GM10248 (cell line): ENCODE data around the gene CCNDBP1.

Source experiments
- CTCF ChIA-PET: fragments of 300-600 bp; sonication (Branson Sonifier 250); formaldehyde crosslinking; extraction: SDS; loops from one replicate; lab custom pipeline; 2021; ENCODE audit warnings: antibody characterized with exemption; lab: Yijun Ruan, JAX
- POLR2A ChIA-PET: fragments of 350-650 bp; sonication (Branson Sonifier 250); formaldehyde crosslinking; extraction: SDS; loops from one replicate; lab custom pipeline; 2020; ENCODE audit warnings: antibody characterized with exemption; lab: Yijun Ruan, JAX
- DNase-seq: peaks from one replicate; pipeline ENCODE4 v3.0.0; 2012; ENCODE audit errors: extremely low spot score
- TF ChIP-seq, protein P1 (sequence below): IDR thresholded peaks from 2 replicates; pipeline ENCODE4 v1.5.1; 2012; ENCODE audit warnings: mild to moderate bottlenecking, low read depth; ENCODE audit errors: extremely low read depth, missing control alignments, control extremely low read depth

The CCNDBP1 gene

DNA sequence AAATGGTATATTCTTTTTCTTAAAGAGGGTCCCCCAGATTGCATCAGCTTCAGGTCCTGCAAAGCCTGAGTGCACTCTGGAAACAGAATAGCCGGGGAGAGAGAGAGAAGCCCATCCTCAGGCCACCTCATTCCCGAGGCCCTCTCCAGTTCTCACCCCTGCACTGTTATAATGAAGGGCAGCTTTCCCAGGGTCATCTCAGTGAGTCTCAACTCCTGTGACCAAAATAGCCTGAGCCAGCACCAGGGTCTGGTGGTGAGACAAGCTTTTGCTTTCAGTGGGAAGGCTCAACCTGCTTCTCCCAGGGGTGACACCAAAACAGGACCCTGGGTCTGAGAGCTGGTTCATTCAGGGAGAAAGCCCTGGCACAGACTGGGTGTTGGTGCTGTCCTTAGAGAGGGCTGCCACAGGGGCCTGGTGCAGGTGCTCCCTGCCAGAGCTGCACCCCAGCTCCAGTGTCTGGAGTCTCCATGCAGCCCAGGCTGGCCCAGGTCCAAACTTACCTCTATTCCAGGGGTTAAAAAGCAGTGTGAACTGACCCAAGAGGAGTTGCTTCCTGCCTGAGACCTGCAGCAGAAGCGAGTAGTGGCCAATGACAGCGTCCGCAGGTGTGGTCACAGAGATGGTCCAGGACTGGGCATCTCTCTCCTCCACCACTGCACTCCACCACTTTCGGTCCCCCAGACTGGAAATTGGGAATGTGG is 29.5 kb downstream of the CCNDBP1 start:
- POLR2A ChIA-PET = no interaction called here
- CTCF ChIA-PET = interaction anchor here (1.0 to 4.8 kb wide), 4 partner anchors 11 to 510 kb away, joined by 4 to 39 read pairs (median 14); no protein-coding TSS in a partner anchor

DNA sequence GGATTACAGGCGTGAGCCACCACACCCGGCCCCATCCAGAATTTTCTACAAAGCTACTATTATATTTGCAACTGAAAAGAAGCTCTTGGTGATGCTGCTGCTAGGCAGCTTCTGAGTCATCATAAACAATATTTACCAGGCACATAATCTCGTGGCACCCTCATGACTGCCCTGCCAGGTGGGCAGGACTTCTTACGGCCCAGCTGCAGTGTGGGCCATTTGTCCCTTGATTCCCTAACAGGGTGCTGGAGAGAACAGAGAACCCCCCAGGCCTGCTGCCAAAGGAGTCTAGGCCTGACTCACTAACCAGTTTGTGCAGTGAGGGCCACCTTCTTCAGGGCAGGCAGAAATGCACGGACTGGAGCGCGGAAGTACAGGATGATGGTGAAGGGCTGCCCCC is 30.8 kb downstream of the CCNDBP1 start:
- POLR2A ChIA-PET = no interaction called here
- CTCF ChIA-PET = interaction anchor here (1.6 to 3.6 kb wide), 4 partner anchors 9 to 69 kb away, joined by 3 to 27 read pairs (median 12); no protein-coding TSS in a partner anchor
- TF ChIP-seq, protein P1, sequence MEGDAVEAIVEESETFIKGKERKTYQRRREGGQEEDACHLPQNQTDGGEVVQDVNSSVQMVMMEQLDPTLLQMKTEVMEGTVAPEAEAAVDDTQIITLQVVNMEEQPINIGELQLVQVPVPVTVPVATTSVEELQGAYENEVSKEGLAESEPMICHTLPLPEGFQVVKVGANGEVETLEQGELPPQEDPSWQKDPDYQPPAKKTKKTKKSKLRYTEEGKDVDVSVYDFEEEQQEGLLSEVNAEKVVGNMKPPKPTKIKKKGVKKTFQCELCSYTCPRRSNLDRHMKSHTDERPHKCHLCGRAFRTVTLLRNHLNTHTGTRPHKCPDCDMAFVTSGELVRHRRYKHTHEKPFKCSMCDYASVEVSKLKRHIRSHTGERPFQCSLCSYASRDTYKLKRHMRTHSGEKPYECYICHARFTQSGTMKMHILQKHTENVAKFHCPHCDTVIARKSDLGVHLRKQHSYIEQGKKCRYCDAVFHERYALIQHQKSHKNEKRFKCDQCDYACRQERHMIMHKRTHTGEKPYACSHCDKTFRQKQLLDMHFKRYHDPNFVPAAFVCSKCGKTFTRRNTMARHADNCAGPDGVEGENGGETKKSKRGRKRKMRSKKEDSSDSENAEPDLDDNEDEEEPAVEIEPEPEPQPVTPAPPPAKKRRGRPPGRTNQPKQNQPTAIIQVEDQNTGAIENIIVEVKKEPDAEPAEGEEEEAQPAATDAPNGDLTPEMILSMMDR = no peak
- DNase-seq = no peak

More for the DNA sequence above, 29.5 kb downstream of the CCNDBP1 start:
- TF ChIP-seq, protein P1 = no peak
- DNase-seq = no peak

DNA sequence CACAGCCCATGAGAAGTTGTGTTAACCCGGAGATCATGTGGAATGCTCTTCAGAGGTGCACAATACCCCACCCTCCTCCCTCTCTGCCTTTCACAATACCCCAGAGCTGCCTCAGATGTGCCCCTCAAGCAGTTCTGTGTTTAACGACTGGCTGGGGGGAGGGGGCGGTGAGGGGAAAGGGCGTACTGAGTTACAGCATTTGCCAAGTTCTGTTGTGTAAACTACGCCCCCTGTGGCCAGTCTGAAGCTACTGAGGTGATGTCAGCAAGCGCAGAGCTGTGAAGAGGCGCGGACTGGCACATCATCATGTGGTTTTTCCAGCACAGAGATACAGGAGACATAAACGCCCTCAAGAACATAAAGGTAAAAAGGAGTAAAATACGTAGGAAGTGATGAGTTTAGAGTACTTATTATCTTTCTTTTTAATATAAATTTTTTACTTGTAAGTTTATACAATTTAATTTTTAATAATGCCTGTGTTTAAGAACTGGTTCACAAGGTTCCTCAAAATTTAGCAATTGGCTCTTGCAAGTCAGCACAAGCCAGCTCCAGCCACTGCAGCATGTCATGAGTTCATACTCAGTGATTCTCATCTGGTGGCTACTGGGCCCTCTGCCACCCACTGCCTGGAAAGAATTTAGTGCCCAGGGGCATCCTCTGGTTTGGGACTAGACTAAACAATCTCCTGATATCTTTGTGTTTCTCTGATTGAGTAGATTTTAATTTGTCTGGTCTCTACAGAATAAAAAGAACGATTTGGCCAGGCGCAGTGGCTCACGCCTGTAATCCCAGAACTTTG is 33.9 kb downstream of the CCNDBP1 start:
- TF ChIP-seq, protein P1 = no peak
- ChIA-PET CTCF (interaction anchor here (1.2 to 3.6 kb wide), 3 partner anchors 7 to 66 kb away, joined by 3 to 27 read pairs (median 13); no protein-coding TSS in a partner anchor), POLR2A (no interaction called here)
- no peak for DNase-seq

DNA sequence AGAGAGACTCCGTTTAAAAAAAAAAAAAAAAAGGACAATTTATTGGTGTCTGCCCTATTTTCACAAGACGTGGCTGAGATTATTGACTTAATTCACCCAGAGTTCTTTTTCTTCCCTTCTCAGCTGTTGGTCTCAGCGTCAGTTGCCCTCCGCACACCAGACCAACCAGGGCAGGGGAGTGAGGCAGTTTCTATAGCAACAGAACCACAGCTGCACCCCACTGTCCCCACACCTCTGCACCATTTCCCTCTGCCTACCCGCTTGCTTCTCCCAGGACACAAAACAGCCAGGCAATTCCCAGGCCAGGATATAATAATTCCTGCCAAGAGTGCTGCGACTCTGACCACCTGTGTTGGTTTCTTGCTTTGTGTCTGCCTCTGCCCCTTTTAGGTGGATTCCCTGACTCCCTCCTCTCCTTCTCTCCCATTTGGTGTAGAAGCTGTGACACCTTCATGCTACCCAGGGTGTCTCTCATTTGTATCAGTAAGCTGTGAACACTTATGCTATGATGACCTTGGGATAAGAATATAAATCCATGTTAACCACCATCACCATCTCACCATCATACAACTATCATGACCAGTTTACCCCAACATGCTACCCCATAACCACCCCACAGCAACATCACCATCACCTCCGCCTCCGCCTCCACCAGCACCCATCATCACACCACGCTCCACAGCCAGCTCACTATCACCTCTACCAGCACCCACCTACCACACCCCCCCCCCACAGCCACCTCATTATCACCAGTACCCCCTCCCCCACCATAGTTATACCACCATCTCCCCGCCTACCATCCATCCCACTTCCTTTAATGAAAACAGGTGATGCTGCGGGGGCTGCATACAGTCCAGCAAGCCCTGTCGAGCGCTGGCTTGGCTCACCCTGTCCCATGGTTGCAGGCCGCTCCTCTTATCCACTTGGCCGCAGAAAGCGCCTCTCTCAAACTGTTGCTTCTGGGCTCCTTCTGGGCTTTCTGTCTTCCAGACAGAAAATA is 35.0 kb downstream of the CCNDBP1 start:
- POLR2A ChIA-PET = no interaction called here

DNA sequence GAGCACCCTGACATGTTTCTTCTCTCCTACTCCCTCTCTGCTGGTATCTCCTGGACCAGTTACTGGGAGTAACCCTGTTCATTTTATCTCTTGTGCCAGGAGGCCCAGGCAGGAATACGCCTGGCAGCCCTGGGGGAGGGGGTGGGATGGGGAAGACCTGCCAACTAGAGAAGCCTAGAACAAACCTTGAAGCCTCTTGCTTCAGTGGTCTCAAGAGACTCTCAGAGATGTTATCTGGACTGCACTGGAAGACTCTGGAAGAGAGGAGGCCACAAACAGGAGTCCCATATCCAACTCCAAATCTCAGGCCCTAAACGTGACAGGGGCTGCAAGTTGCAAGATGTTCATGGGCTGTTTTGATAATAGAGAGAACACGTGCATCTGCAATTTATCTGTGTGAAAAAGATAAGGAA is 35.8 kb downstream of the CCNDBP1 start, which contains the start of gene EPB42:
EPB42 (minus strand) TSS at position 28 of the 413 bp plus-strand sequence. CDS start 193 bp downstream, outside the sequence.
- DNase-seq = no peak
- ChIA-PET POLR2A (no interaction called here), CTCF (interaction anchor here (0.8 to 10.9 kb wide), 5 partner anchors 12 to 64 kb away, joined by 3 to 250 read pairs (median 13); partner anchors contain the start of gene TGM5)
- TF ChIP-seq, protein P1 = no peak

More for the DNA sequence above, 35.0 kb downstream of the CCNDBP1 start:
- CTCF ChIA-PET = interaction anchor here (1.2 to 2.1 kb wide), 2 partner anchors 48 to 65 kb away, joined by 3 to 13 read pairs; no protein-coding TSS in a partner anchor
- no peak for DNase-seq
- TF ChIP-seq, protein P1 = no peak

DNA sequence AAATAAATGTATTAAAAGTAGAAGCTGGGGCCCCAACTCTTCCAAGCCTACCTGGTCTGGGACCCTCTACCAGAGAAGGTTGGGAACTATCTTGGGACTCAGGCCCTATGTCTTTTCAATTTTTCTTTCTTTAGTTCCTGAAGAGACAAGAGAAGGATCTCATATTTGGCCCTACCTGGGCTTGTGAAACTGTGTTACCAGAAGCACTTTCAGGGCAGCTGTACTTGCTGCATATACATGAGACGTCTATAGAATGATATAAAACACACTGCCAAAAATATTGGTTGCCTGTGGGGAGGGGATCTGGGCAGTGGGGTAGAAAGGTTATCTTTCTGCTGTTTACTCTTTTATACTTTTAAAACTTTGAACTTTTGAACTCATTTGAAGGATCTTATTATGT is 36.2 kb downstream of the CCNDBP1 start:
- TF ChIP-seq, protein P1 = no peak
- DNase-seq = no peak
- ChIA-PET CTCF (interaction anchor here (0.8 to 10.9 kb wide), 5 partner anchors 11 to 65 kb away, joined by 3 to 250 read pairs (median 3); partner anchors contain the start of gene TGM5), POLR2A (no interaction called here)
